Panc1 (cell line): Measurements from ENCODE around the gene LSMEM2.

Experiments used
- CTCF ChIP-seq: fragments of 450-650 bp; IDR thresholded peaks from 2 replicates; pipeline ENCODE4 v1.5.1; 2017; ENCODE audit warnings: mild to moderate bottlenecking
- POLR2AphosphoS5 ChIP-seq: IDR thresholded peaks from 2 replicates; pipeline ENCODE4 v1.6.1; 2012; ENCODE audit warnings: mild to moderate bottlenecking, low read depth, low read length, moderate library complexity
- SIN3A ChIP-seq: IDR thresholded peaks from 2 replicates; pipeline ENCODE4 v1.6.1; 2012; ENCODE audit warnings: low read depth, mild to moderate bottlenecking, low read length, moderate library complexity, borderline replicate concordance; ENCODE audit not compliant: insufficient read depth
- TCF7L2 ChIP-seq: IDR thresholded peaks from 2 replicates; pipeline ENCODE4 v1.6.1; 2011; ENCODE audit warnings: mild to moderate bottlenecking, low read depth, low read length, inconsistent platforms

- TF ChIP-seq SIN3A (no peak), CTCF (no peak), TCF7L2 (no peak), POLR2AphosphoS5 (no peak)
Observed at GRCh38 chr3:50297896-50298725, 19.2 kb downstream of the LSMEM2 start.
